HepG2 (cell line): ENCODE results near the gene GATAD2B. TPM values are rescaled to one million over a fixed set of nuclear protein-coding genes. Genes with fewer than 3 reads are reported as not detected.

Source experiments
- GATA4 ChIP-seq: sonication (generic); IDR thresholded peaks from 2 replicates; pipeline ENCODE4 v1.6.1; 2016; ENCODE audit warnings: antibody characterized with exemption, low read depth, borderline replicate concordance
- GTF2F1 ChIP-seq: fragments of 150-350 bp; IDR thresholded peaks from 2 replicates; pipeline ENCODE4 v1.6.1; 2014; ENCODE audit warnings: low read length
- HNRNPL ChIP-seq: fragments of 200-400 bp; formaldehyde crosslinking; IDR thresholded peaks from 2 replicates; pipeline ENCODE4 v1.6.1; 2017; ENCODE audit warnings: mild to moderate bottlenecking, low read depth, low read length
- JUN ChIP-seq: sonication (generic); formaldehyde crosslinking; IDR thresholded peaks from 2 replicates; pipeline ENCODE4 v1.4.0; 2020; ENCODE audit warnings: mild to moderate bottlenecking, missing genetic modification reagents
- MTA3 ChIP-seq: sonication (generic); formaldehyde crosslinking; IDR thresholded peaks from 2 replicates; pipeline ENCODE4 v1.4.0; 2020; ENCODE audit warnings: missing genetic modification reagents
- MYNN ChIP-seq: sonication (generic); formaldehyde crosslinking; IDR thresholded peaks from 2 replicates; pipeline ENCODE4 v1.4.0; 2020; ENCODE audit warnings: mild to moderate bottlenecking, low read depth, missing genetic modification reagents
- REPIN1 ChIP-seq: sonication (generic); formaldehyde crosslinking; IDR thresholded peaks from 2 replicates; pipeline ENCODE4 v1.8.0; 2022; ENCODE audit warnings: missing genetic modification reagents, low read depth, mild to moderate bottlenecking, borderline replicate concordance
- XBP1 ChIP-seq: sonication (generic); formaldehyde crosslinking; IDR thresholded peaks from 2 replicates; pipeline ENCODE4 v1.5.0; 2020; ENCODE audit warnings: missing genetic modification reagents
- ZBTB38 ChIP-seq: sonication (generic); formaldehyde crosslinking; IDR thresholded peaks from 2 replicates; pipeline ENCODE4 v1.5.1; 2020; ENCODE audit warnings: mild to moderate bottlenecking, missing genetic modification reagents
- polyA plus RNA-seq, 8 experiments: library from polyadenylated mRNA; depleted of rRNA in 3 of 8; stranded (reverse) in 7 of 8; unstranded in 1 of 8; fragments of >200 nt; fragmentation: Illumina TruSeq in 4 of 8; extraction: Trizol in 4 of 8; gene quantifications; 2 replicates each; pipeline versions ENCODE4 v1.2.1 to v1.2.3, GENCODE V29; 2011 to 2016; ENCODE audit warnings: low read depth in 4 of 8, missing spikeins in 1 of 8, mixed read lengths in 1 of 8; ENCODE audit not compliant: insufficient read depth in 1 of 8
- total RNA-seq, 5 experiments: library from RNA; depleted of rRNA; stranded (reverse); fragments of >200 nt; fragmentation: Illumina TruSeq; extraction: Trizol; gene quantifications; 2 replicates each; pipeline ENCODE4 v1.2.3, GENCODE V29; 2016; ENCODE audit warnings: low read depth in 1 of 5
- TF ChIP-seq, protein P1 (sequence below): sonication (generic); formaldehyde crosslinking; IDR thresholded peaks from 2 replicates; pipeline ENCODE4 v1.5.1; 2020; ENCODE audit warnings: missing genetic modification reagents, mild to moderate bottlenecking, borderline replicate concordance
- TF ChIP-seq, protein P2 (sequence below): sonication (generic); formaldehyde crosslinking; IDR thresholded peaks from 2 replicates; pipeline ENCODE4 v1.4.0; 2020; ENCODE audit warnings: missing genetic modification reagents
- TF ChIP-seq, protein P3 (sequence below): sonication (generic); formaldehyde crosslinking; IDR thresholded peaks from 2 replicates; pipeline ENCODE4 v1.4.0; 2020; ENCODE audit warnings: low read depth, mild to moderate bottlenecking, missing genetic modification reagents
- TF ChIP-seq, protein P4 (sequence below): IDR thresholded peaks from 2 replicates; pipeline ENCODE4 v1.6.1; 2016
- TF ChIP-seq, protein P5 (sequence below): sonication (generic); formaldehyde crosslinking; IDR thresholded peaks from 2 replicates; pipeline ENCODE4 v1.5.1; 2020; ENCODE audit warnings: mild to moderate bottlenecking, missing genetic modification reagents, moderate library complexity

Gene GATAD2B
- total and polyA plus RNA-seq, 2 of the 13 experiments (the other 11 are each of a cell fraction or from before 2014, with no cell fraction given), result 3.2 to 5.2 TPM

DNA sequence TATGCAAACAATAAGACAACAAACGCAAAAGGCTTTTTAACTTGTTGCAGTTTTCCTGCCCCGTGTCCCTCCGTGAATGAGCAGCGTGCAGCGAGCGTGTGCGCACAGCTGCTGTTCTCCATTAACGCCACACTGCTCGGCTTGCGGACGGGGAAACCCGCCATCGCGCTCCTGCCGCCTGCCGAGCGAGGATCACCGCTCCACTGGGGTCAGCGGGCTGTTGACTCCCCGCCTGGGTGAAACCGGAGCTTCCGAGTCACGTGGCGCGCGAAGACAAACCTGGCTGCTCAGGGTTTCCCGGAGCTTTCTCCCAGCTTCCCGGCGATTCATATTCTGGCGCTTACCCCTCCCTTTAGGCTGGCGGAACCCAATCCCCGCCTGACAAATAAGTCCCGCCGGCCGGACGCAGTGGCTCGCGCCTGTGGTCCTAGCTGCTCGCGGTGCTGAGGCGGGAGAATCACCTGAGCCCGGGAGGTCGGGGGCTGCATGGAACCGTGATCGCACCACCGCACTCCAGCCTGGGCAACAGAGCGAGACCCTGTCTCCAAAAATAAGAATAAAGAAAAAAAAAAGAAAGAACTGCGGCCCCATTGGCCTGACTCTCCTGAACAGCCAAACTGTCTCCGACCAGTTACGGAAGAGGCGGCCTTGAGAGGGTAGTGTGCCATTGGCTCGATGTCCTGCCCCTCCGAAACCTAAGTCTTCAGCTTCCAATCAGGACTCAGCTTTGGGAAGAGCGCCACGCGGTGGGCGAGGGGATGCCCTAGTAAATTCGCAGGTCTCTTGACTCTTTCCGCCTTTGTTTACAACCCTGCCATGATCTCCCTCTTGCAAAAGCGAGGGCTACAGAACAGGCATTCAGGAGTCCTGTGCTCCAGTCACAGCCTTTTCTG lies 44.6 kb upstream of the GATAD2B start, which contains the start of gene CREB3L4 (continued):
- TF ChIP-seq, protein P1, sequence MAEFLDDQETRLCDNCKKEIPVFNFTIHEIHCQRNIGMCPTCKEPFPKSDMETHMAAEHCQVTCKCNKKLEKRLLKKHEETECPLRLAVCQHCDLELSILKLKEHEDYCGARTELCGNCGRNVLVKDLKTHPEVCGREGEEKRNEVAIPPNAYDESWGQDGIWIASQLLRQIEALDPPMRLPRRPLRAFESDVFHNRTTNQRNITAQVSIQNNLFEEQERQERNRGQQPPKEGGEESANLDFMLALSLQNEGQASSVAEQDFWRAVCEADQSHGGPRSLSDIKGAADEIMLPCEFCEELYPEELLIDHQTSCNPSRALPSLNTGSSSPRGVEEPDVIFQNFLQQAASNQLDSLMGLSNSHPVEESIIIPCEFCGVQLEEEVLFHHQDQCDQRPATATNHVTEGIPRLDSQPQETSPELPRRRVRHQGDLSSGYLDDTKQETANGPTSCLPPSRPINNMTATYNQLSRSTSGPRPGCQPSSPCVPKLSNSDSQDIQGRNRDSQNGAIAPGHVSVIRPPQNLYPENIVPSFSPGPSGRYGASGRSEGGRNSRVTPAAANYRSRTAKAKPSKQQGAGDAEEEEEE (CRISPR knock-in tag), result peak; percentile 81; the same call in 1 of the 2 replicates
- TF ChIP-seq HNRNPL (no peak), GATA4 (peak; percentile 20; the same call in 1 of the 2 replicates), JUN (CRISPR knock-in tag) (no peak), GTF2F1 (peak; percentile 48; the same call in 1 of the 2 replicates), XBP1 (CRISPR knock-in tag) (no peak), MTA3 (CRISPR knock-in tag) (no peak), MYNN (CRISPR knock-in tag) (no peak; the same call in 1 of the 2 replicates), REPIN1 (CRISPR knock-in tag) (peak; percentile 79), ZBTB38 (peak; percentile 78; the same call in 1 of the 2 replicates)
- TF ChIP-seq, protein P2, sequence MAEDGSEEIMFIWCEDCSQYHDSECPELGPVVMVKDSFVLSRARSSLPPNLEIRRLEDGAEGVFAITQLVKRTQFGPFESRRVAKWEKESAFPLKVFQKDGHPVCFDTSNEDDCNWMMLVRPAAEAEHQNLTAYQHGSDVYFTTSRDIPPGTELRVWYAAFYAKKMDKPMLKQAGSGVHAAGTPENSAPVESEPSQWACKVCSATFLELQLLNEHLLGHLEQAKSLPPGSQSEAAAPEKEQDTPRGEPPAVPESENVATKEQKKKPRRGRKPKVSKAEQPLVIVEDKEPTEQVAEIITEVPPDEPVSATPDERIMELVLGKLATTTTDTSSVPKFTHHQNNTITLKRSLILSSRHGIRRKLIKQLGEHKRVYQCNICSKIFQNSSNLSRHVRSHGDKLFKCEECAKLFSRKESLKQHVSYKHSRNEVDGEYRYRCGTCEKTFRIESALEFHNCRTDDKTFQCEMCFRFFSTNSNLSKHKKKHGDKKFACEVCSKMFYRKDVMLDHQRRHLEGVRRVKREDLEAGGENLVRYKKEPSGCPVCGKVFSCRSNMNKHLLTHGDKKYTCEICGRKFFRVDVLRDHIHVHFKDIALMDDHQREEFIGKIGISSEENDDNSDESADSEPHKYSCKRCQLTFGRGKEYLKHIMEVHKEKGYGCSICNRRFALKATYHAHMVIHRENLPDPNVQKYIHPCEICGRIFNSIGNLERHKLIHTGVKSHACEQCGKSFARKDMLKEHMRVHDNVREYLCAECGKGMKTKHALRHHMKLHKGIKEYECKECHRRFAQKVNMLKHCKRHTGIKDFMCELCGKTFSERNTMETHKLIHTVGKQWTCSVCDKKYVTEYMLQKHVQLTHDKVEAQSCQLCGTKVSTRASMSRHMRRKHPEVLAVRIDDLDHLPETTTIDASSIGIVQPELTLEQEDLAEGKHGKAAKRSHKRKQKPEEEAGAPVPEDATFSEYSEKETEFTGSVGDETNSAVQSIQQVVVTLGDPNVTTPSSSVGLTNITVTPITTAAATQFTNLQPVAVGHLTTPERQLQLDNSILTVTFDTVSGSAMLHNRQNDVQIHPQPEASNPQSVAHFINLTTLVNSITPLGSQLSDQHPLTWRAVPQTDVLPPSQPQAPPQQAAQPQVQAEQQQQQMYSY (CRISPR knock-in tag), result no peak
- TF ChIP-seq, protein P3, sequence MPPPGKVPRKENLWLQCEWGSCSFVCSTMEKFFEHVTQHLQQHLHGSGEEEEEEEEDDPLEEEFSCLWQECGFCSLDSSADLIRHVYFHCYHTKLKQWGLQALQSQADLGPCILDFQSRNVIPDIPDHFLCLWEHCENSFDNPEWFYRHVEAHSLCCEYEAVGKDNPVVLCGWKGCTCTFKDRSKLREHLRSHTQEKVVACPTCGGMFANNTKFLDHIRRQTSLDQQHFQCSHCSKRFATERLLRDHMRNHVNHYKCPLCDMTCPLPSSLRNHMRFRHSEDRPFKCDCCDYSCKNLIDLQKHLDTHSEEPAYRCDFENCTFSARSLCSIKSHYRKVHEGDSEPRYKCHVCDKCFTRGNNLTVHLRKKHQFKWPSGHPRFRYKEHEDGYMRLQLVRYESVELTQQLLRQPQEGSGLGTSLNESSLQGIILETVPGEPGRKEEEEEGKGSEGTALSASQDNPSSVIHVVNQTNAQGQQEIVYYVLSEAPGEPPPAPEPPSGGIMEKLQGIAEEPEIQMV (CRISPR knock-in tag), result peak; percentile 84
- TF ChIP-seq, protein P4, sequence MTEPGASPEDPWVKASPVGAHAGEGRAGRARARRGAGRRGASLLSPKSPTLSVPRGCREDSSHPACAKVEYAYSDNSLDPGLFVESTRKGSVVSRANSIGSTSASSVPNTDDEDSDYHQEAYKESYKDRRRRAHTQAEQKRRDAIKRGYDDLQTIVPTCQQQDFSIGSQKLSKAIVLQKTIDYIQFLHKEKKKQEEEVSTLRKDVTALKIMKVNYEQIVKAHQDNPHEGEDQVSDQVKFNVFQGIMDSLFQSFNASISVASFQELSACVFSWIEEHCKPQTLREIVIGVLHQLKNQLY (CRISPR knock-in tag), result 0 out of 2 replicates have a peak, but pooled peaks have one; percentile 29
- TF ChIP-seq, protein P5, sequence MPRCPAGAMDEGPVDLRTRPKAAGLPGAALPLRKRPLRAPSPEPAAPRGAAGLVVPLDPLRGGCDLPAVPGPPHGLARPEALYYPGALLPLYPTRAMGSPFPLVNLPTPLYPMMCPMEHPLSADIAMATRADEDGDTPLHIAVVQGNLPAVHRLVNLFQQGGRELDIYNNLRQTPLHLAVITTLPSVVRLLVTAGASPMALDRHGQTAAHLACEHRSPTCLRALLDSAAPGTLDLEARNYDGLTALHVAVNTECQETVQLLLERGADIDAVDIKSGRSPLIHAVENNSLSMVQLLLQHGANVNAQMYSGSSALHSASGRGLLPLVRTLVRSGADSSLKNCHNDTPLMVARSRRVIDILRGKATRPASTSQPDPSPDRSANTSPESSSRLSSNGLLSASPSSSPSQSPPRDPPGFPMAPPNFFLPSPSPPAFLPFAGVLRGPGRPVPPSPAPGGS, result no peak; the same call in none of the 2 replicates
